Measurements from ENCODE around the gene TYW5. TPM values are rescaled to one million over a fixed set of nuclear protein-coding genes. Genes with fewer than 3 reads are reported as not detected.

The TYW5 gene
- polyA plus RNA-seq, 3 donors: 1.5 to 3.5 (median 1.6) TPM

- Histone ChIP-seq H4K20me1 (ENCODE audit: insufficient read depth, low read length) (no peaks in the 10 kb centered on the region), H3K9me3 (replicated peaks in 1 of 2; ENCODE audit: control insufficient read depth in 1 of 2, insufficient read depth in 1 of 2, low read length in 2 of 2) (no peaks in the 10 kb centered on the region), H3K27me3 (ENCODE audit: control insufficient read depth in 2 of 2, insufficient read depth in 2 of 2, low read length in 2 of 2) (no peaks in the 10 kb centered on the region), H3K36me3 (replicated peaks in 1 of 2; ENCODE audit: control insufficient read depth in 1 of 2, insufficient read depth in 2 of 2, low read length in 2 of 2) (no peaks in the 10 kb centered on the region), H3K79me2 (ENCODE audit: insufficient read depth, low read length) (no peaks in the 10 kb centered on the region), H3K4me2 (replicated peaks; ENCODE audit: extremely low read depth, low read length, poor library complexity, severe bottlenecking) (no peak overlapping the region), H3K4me1 (ENCODE audit: control insufficient read depth in 1 of 2, insufficient read depth in 2 of 2, low read length in 2 of 2) (no peaks in the 10 kb centered on the region), H3K27ac (ENCODE audit: low read depth in 1 of 2, low read length in 2 of 2) (no peak overlapping the region), H3K9ac (ENCODE audit: insufficient read depth, low read length, poor library complexity, severe bottlenecking) (no peak overlapping the region), H3K4me3 (replicated peaks in 1 of 3; ENCODE audit: low read depth in 2 of 3, low read length in 3 of 3) (no peak overlapping the region), H2AFZ (ENCODE audit: insufficient read depth, low read depth, low read length, poor library complexity, severe bottlenecking) (no peak overlapping the region)
- H3K9me3 Mint-ChIP-seq: peaks cover 0 to 3% (median 0%) of the 10 kb centered on the region in 7 donors
- no peaks in the 10 kb centered on the region for H3K4me1 Mint-ChIP-seq
- H3K4me3 Mint-ChIP-seq: no peak overlapping the region
- no peak for DNase-seq
- TF ChIP-seq CTCF (IDR thresholded peaks at IDR 0.05): no peak
- 100% methylated on average over 1 of the region's 3 CpGs for WGBS (ENCODE audit: insufficient coverage)
- no peaks in the 10 kb centered on the region for H3K36me3 Mint-ChIP-seq
- no peak overlapping the region for H3K27ac Mint-ChIP-seq
- H3K27me3 Mint-ChIP-seq (ENCODE audit: low read depth in 3 of 3): peaks cover 0 to 1% (median 0%) of the 10 kb centered on the region in 3 donors
- intact Hi-C loops (cut with micrococcal nuclease): no loop called here
These were observed 59.9 kb downstream of the TYW5 start for GRCh38 chr2:199895406-199895805.

- peaks cover 0 to 1% (median 0%) of the 10 kb centered on the region in 3 donors for H3K27me3 Mint-ChIP-seq (ENCODE audit: low read depth in 3 of 3)
- no peak for DNase-seq
- 100% methylated on average over 1 of the region's 6 CpGs for WGBS (ENCODE audit: insufficient coverage)
These were observed 71.6 kb downstream of the TYW5 start for GRCh38 chr2:199883474-199884212.

More at GRCh38 chr2:199883474-199884212, 71.6 kb downstream of the TYW5 start:
- Mint-ChIP-seq H3K4me3 (no peak overlapping the region), H3K4me1 (no peaks in the 10 kb centered on the region), H3K9me3 (peaks cover 0 to 5% (median under 1%) of the 10 kb centered on the region in 7 donors), H3K27ac (no peak overlapping the region), H3K36me3 (no peaks in the 10 kb centered on the region)
- Histone ChIP-seq H3K36me3 (replicated peaks in 1 of 2; ENCODE audit: control insufficient read depth in 1 of 2, insufficient read depth in 2 of 2, low read length in 2 of 2) (no peaks in the 10 kb centered on the region), H3K27me3 (ENCODE audit: control insufficient read depth in 2 of 2, insufficient read depth in 2 of 2, low read length in 2 of 2) (no peaks in the 10 kb centered on the region), H3K79me2 (ENCODE audit: insufficient read depth, low read length) (no peaks in the 10 kb centered on the region), H3K27ac (ENCODE audit: low read depth in 1 of 2, low read length in 2 of 2) (no peak overlapping the region), H2AFZ (ENCODE audit: insufficient read depth, low read depth, low read length, poor library complexity, severe bottlenecking) (no peak overlapping the region), H3K4me2 (replicated peaks; ENCODE audit: extremely low read depth, low read length, poor library complexity, severe bottlenecking) (no peak overlapping the region), H4K20me1 (ENCODE audit: insufficient read depth, low read length) (no peaks in the 10 kb centered on the region), H3K9me3 (replicated peaks in 1 of 2; ENCODE audit: control insufficient read depth in 1 of 2, insufficient read depth in 1 of 2, low read length in 2 of 2) (no peaks in the 10 kb centered on the region), H3K4me3 (replicated peaks in 1 of 3; ENCODE audit: low read depth in 2 of 3, low read length in 3 of 3) (no peak overlapping the region), H3K9ac (ENCODE audit: insufficient read depth, low read length, poor library complexity, severe bottlenecking) (no peak overlapping the region), H3K4me1 (ENCODE audit: control insufficient read depth in 1 of 2, insufficient read depth in 2 of 2, low read length in 2 of 2) (no peaks in the 10 kb centered on the region)
- no peak for TF ChIP-seq CTCF (IDR thresholded peaks at IDR 0.05)
- intact Hi-C loops (cut with micrococcal nuclease): no loop called here

All from CD14-positive monocyte (primary cell).